NCI-H748 treated with DMSO at 0.1 percent for 48 hours (cell line): ENCODE measurements around the gene SLC35F4.
"Not testable (repeated sequence)": the region's sequence is repeated elsewhere in the genome, so short reads cannot be mapped to it uniquely, and the experiment has no call there.

Source experiments
- DNase-seq: peaks from one replicate; lab custom pipeline; 2025; lab: John Stamatoyannopoulos, UW

Gene SLC35F4

GRCh38 chr14:57725399-57726077 is 140.4 kb downstream of the SLC35F4 start:
- DNase-seq: no peak

- not testable (repeated sequence) for DNase-seq
Measured at GRCh38 chr14:57722141-57722540, 143.8 kb downstream of the SLC35F4 start.

GRCh38 chr14:57714487-57714931 is 151.4 kb downstream of the SLC35F4 start:
- DNase-seq: peak; percentile 8

- no peak for DNase-seq
Measured at GRCh38 chr14:57712698-57713097, 153.2 kb downstream of the SLC35F4 start.

- no peak for DNase-seq
Measured at GRCh38 chr14:57712102-57712501, 153.8 kb downstream of the SLC35F4 start.

- DNase-seq: no peak
Measured at GRCh38 chr14:57709909-57710308, 156.0 kb downstream of the SLC35F4 start.

- DNase-seq: not testable (repeated sequence)
Measured at GRCh38 chr14:57709086-57709485, 156.8 kb downstream of the SLC35F4 start.

GRCh38 chr14:57707219-57707618 is 158.7 kb downstream of the SLC35F4 start:
- DNase-seq: no peak

GRCh38 chr14:57704763-57705162 is 161.1 kb downstream of the SLC35F4 start:
- DNase-seq: no peak

GRCh38 chr14:57699947-57700346 is 165.9 kb downstream of the SLC35F4 start:
- DNase-seq: no peak

GRCh38 chr14:57692671-57693070 is 173.2 kb downstream of the SLC35F4 start:
- DNase-seq: peak; percentile 31

- DNase-seq: peak; percentile 20
Measured at GRCh38 chr14:57687416-57687815, 178.5 kb downstream of the SLC35F4 start.

- DNase-seq: no peak
Measured at GRCh38 chr14:57686304-57686703, 179.6 kb downstream of the SLC35F4 start.

- no peak for DNase-seq
Measured at GRCh38 chr14:57671021-57671420, 194.9 kb downstream of the SLC35F4 start.

- no peak for DNase-seq
Measured at GRCh38 chr14:57660208-57660607, 205.7 kb downstream of the SLC35F4 start.

GRCh38 chr14:57659052-57659451 is 206.8 kb downstream of the SLC35F4 start:
- DNase-seq: no peak

GRCh38 chr14:57657487-57657886 is 208.4 kb downstream of the SLC35F4 start:
- DNase-seq: no peak

GRCh38 chr14:57656853-57657252 is 209.0 kb downstream of the SLC35F4 start:
- DNase-seq: no peak

- no peak for DNase-seq
Measured at GRCh38 chr14:57652769-57653168, 213.1 kb downstream of the SLC35F4 start.

- DNase-seq: no peak
Measured at GRCh38 chr14:57641776-57642175, 224.1 kb downstream of the SLC35F4 start.

- no peak for DNase-seq
Measured at GRCh38 chr14:57640036-57640435, 225.9 kb downstream of the SLC35F4 start.

GRCh38 chr14:57637901-57638300 is 228.0 kb downstream of the SLC35F4 start:
- no peak for DNase-seq

- no peak for DNase-seq
Measured at GRCh38 chr14:57634335-57634734, 231.6 kb downstream of the SLC35F4 start.

GRCh38 chr14:57632649-57633048 is 233.2 kb downstream of the SLC35F4 start:
- DNase-seq: no peak
